Measurements from ENCODE around the gene ANKRD7.

The ANKRD7 gene

GRCh38 chr7:118250860-118251494 is 26.5 kb downstream of the ANKRD7 start:
- DNase-seq (ENCODE audit: low read depth) = no peak
- no peak overlapping the region for H3K4me3 ChIP-seq (ENCODE audit: control insufficient read depth, low read depth, low read length)

GRCh38 chr7:118252087-118252486 is 27.6 kb downstream of the ANKRD7 start:
- DNase-seq (ENCODE audit: low read depth) = no peak
- TF ChIP-seq CTCF (IDR thresholded peaks at IDR 0.05; ENCODE audit: control insufficient read depth, insufficient read depth, low read depth, low read length, missing control alignments) = no peak
- no peak overlapping the region for H3K4me3 ChIP-seq (ENCODE audit: control insufficient read depth, low read depth, low read length)

More at GRCh38 chr7:118250860-118251494, 26.5 kb downstream of the ANKRD7 start:
- peak; percentile 1 for TF ChIP-seq CTCF (IDR thresholded peaks at IDR 0.05; ENCODE audit: control insufficient read depth, insufficient read depth, low read depth, low read length, missing control alignments)

- TF ChIP-seq CTCF (IDR thresholded peaks at IDR 0.05; ENCODE audit: control insufficient read depth, insufficient read depth, low read depth, low read length, missing control alignments) = no peak
- DNase-seq (ENCODE audit: low read depth) = no peak
- no peak overlapping the region for H3K4me3 ChIP-seq (ENCODE audit: control insufficient read depth, low read depth, low read length)
Measured at GRCh38 chr7:118259115-118259514, 34.6 kb downstream of the ANKRD7 start.

GRCh38 chr7:118264836-118265235 is 40.3 kb downstream of the ANKRD7 start:
- no peak for DNase-seq (ENCODE audit: low read depth)
- H3K4me3 ChIP-seq (ENCODE audit: control insufficient read depth, low read depth, low read length) = no peak overlapping the region
- no peak for TF ChIP-seq CTCF (IDR thresholded peaks at IDR 0.05; ENCODE audit: control insufficient read depth, insufficient read depth, low read depth, low read length, missing control alignments)

GRCh38 chr7:118280319-118281012 is 56.0 kb downstream of the ANKRD7 start:
- H3K4me3 ChIP-seq (ENCODE audit: control insufficient read depth, low read depth, low read length) = no peak overlapping the region
- no peak for TF ChIP-seq CTCF (IDR thresholded peaks at IDR 0.05; ENCODE audit: control insufficient read depth, insufficient read depth, low read depth, low read length, missing control alignments)
- no peak for DNase-seq (ENCODE audit: low read depth)

- no peak for DNase-seq (ENCODE audit: low read depth)
- no peak overlapping the region for H3K4me3 ChIP-seq (ENCODE audit: control insufficient read depth, low read depth, low read length)
- TF ChIP-seq CTCF (IDR thresholded peaks at IDR 0.05; ENCODE audit: control insufficient read depth, insufficient read depth, low read depth, low read length, missing control alignments) = no peak
Measured at GRCh38 chr7:118281196-118281595, 56.7 kb downstream of the ANKRD7 start.
